D721Med (cell line): Measurements from ENCODE around the gene EPN2.

Experiments used
- DNase-seq: peaks from one replicate; pipeline ENCODE4 v3.0.0; 2011; ENCODE audit warnings: low spot score; ENCODE audit not compliant: insufficient read length
- FAIRE-seq: peaks from 2 replicates; lab custom pipeline; 2011; peaks lifted over from hg19 to GRCh38; lab: Jason Lieb, UNC
- TF ChIP-seq, protein P1 (sequence below): IDR thresholded peaks from 2 replicates; pipeline ENCODE4 v1.5.1; 2012; ENCODE audit warnings: mild to moderate bottlenecking, control low read depth; ENCODE audit not compliant: insufficient read depth; ENCODE audit errors: missing control alignments

EPN2 gene

GRCh38 chr17:19335951-19336631 is 98.9 kb downstream of the EPN2 start:
- no peak for FAIRE-seq
- TF ChIP-seq, protein P1, sequence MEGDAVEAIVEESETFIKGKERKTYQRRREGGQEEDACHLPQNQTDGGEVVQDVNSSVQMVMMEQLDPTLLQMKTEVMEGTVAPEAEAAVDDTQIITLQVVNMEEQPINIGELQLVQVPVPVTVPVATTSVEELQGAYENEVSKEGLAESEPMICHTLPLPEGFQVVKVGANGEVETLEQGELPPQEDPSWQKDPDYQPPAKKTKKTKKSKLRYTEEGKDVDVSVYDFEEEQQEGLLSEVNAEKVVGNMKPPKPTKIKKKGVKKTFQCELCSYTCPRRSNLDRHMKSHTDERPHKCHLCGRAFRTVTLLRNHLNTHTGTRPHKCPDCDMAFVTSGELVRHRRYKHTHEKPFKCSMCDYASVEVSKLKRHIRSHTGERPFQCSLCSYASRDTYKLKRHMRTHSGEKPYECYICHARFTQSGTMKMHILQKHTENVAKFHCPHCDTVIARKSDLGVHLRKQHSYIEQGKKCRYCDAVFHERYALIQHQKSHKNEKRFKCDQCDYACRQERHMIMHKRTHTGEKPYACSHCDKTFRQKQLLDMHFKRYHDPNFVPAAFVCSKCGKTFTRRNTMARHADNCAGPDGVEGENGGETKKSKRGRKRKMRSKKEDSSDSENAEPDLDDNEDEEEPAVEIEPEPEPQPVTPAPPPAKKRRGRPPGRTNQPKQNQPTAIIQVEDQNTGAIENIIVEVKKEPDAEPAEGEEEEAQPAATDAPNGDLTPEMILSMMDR = no peak
- no peak for DNase-seq

DNA sequence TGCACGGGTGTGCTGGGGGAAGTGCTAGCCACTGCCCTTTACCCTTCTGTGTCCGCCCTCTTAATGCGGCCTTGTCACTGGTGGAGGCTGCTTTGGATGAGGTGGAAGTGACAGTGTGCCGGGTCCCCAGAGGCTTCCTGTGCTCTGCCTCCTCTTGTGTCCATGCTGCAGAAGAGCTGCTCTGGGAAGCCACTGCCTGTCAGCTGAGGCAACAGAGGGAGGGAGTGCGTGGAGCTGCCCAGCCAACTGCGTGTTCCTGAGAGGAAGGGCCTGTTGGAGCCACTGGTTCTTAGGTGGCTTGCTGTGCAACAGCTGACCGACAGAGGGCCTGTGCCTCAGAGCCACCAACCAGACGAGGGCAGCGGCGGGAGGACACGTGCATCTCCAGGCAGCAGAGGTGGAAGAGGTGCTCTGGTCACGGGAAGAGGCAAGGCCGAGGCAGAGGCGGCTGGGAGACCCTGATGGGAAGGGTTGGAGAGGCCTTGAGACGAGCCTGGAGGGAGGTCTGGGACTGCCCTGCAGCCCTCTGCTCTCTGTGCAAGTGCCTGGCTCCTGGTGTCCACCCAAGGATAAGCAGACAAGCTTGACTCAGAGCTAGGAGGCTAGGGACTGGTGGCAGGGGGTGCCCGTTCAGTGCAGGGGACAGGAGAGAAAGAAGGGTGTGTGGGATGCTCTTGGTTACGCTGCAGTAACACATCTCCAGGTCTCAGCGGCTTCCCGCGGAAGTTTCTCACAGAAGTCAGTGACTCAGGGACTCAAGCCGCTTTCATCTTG is 100.0 kb downstream of the EPN2 start:
- FAIRE-seq (no peak), DNase-seq (no peak)
- TF ChIP-seq, protein P1 = no peak

DNA sequence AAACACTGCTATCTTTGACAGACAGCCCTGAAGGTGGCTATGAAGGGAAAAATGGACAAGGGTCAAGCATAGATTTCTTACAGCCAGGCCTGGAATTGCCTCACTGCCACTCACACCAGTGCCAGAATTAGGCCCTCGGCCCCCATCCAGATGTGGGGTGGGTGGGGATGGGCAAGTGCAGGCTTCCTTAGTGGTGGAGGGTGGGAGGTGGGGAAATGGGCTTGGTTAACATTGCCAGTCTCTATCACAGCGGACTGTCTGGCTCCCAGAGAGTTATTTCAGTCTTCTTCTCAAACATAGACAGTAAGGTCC is 100.5 kb downstream of the EPN2 start:
- TF ChIP-seq, protein P1 = no peak
- FAIRE-seq (no peak), DNase-seq (no peak)

- DNase-seq = no peak
- no peak for FAIRE-seq
- TF ChIP-seq, protein P1 = no peak
These were observed 101.1 kb downstream of the EPN2 start for GRCh38 chr17:19338031-19338990.

GRCh38 chr17:19339341-19339815 is 102.2 kb downstream of the EPN2 start:
- DNase-seq (no peak), FAIRE-seq (no peak)
- TF ChIP-seq, protein P1 = no peak

GRCh38 chr17:19341211-19341631 is 104.1 kb downstream of the EPN2 start:
- TF ChIP-seq, protein P1 = no peak
- no peak for FAIRE-seq
- DNase-seq = no peak
